Karpas-422 (cell line): ENCODE measurements around the gene MLYCD. TPM values are rescaled to one million over a fixed set of nuclear protein-coding genes. Genes with fewer than 3 reads are reported as not detected.
"Not testable (repeated sequence)": the region's sequence is repeated elsewhere in the genome, so short reads cannot be mapped to it uniquely, and the experiment has no call there.

Source experiments
- DNase-seq: peaks from one replicate; pipeline ENCODE4 v3.0.0-alpha.2; 2015
- H2AFZ ChIP-seq: fragments of 200-600 bp; sonication (generic); 2 replicates; pipeline ENCODE4 v1.6.1; 2014; ENCODE audit warnings: antibody characterized with exemption, low read length, mixed read lengths
- H3K27ac ChIP-seq: fragments of 200-600 bp; sonication (generic); 2 replicates; pipeline ENCODE4 v1.5.1; 2014; ENCODE audit warnings: mild to moderate bottlenecking, low read length, moderate library complexity
- H3K27me3 ChIP-seq: fragments of 200-600 bp; sonication (generic); 2 replicates; pipeline ENCODE4 v1.6.1; 2014; ENCODE audit warnings: low read length, mixed read lengths
- H3K36me3 ChIP-seq: fragments of 200-600 bp; sonication (generic); 2 replicates; pipeline ENCODE4 v1.6.1; 2014; ENCODE audit warnings: low read length, mixed read lengths; ENCODE audit not compliant: insufficient read depth
- H3K4me1 ChIP-seq: fragments of 200-600 bp; sonication (generic); 2 replicates; pipeline ENCODE4 v1.6.1; 2014; ENCODE audit warnings: mild to moderate bottlenecking, low read length, mixed read lengths
- H3K4me2 ChIP-seq: fragments of 200-600 bp; sonication (generic); 2 replicates; pipeline ENCODE4 v1.6.1; 2014; ENCODE audit warnings: low read length, low read depth, mild to moderate bottlenecking; ENCODE audit not compliant: poor library complexity, severe bottlenecking
- H3K4me3 ChIP-seq: fragments of 200-600 bp; sonication (generic); 2 replicates; pipeline ENCODE4 v1.5.1; 2014; ENCODE audit warnings: mild to moderate bottlenecking, antibody characterized with exemption, low read length, mixed read lengths
- H3K79me2 ChIP-seq: fragments of 200-600 bp; sonication (generic); 2 replicates; pipeline ENCODE4 v1.6.1; 2014; ENCODE audit warnings: mild to moderate bottlenecking, low read length, mixed read lengths
- H3K9ac ChIP-seq: fragments of 200-600 bp; sonication (generic); 2 replicates; pipeline ENCODE4 v1.6.0; 2014; ENCODE audit warnings: low read length
- H3K9me2 ChIP-seq: fragments of 200-600 bp; sonication (generic), shearing (Covaris generic); replicated peaks from 2 replicates; pipeline ENCODE4 v1.6.0; 2014; ENCODE audit warnings: mild to moderate bottlenecking, low read length, moderate library complexity; ENCODE audit not compliant: insufficient read depth
- H3K9me3 ChIP-seq: fragments of 300-700, 200-600 bp; sonication (generic); 2 replicates; pipeline ENCODE4 v1.6.1; 2014; ENCODE audit warnings: low read length, mixed read lengths
- H4K20me1 ChIP-seq: fragments of 200-600 bp; sonication (generic); 2 replicates; pipeline ENCODE4 v1.6.1; 2014; ENCODE audit warnings: mild to moderate bottlenecking, antibody characterized with exemption, low read length, low read depth; ENCODE audit not compliant: insufficient read depth
- total RNA-seq: library from RNA; depleted of rRNA; stranded (reverse); fragments of >200 nt; shearing (Covaris generic); gene quantifications from 2 replicates; pipeline ENCODE4 v1.2.3, GENCODE V29; 2014; ENCODE audit warnings: low replicate concordance

MLYCD gene
- total RNA-seq, 1 experiment from 2014 or later: 4.7 TPM

DNA sequence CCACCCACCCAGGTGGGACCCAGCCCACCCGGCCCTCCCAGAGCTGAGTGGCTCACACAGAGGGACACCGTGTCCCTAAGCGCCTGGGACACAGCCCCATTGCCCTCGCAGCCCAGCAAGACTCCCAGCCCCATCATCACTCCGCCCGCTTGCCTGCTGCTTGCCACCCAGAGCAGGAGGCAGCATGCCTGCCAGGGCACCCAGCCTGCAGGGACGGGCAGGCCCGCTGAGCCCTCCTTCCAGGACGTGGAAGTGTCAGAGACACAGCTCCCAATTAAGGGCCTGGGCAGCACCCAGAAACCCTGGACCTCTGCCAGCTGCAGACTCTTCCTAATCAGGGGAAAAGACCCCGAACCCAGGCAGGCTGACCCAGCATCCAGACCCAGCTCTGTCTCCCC, 36.9 kb downstream of the MLYCD start:
- no peaks in the 10 kb centered on the region for H3K36me3 ChIP-seq
- DNase-seq: no peak
- H3K9me2 ChIP-seq: no peaks in the 10 kb centered on the region
- no peaks in the 10 kb centered on the region for H3K4me1 ChIP-seq
- H3K27me3 ChIP-seq: no peaks in the 10 kb centered on the region
- no peak overlapping the region for H2AFZ ChIP-seq
- H3K4me2 ChIP-seq: no peak overlapping the region
- no peak overlapping the region for H3K27ac ChIP-seq
- no peak overlapping the region for H3K9ac ChIP-seq
- H3K79me2 ChIP-seq: no peaks in the 10 kb centered on the region
- H4K20me1 ChIP-seq: no peaks in the 10 kb centered on the region
- no peak overlapping the region for H3K4me3 ChIP-seq
- H3K9me3 ChIP-seq: no peaks in the 10 kb centered on the region

DNA sequence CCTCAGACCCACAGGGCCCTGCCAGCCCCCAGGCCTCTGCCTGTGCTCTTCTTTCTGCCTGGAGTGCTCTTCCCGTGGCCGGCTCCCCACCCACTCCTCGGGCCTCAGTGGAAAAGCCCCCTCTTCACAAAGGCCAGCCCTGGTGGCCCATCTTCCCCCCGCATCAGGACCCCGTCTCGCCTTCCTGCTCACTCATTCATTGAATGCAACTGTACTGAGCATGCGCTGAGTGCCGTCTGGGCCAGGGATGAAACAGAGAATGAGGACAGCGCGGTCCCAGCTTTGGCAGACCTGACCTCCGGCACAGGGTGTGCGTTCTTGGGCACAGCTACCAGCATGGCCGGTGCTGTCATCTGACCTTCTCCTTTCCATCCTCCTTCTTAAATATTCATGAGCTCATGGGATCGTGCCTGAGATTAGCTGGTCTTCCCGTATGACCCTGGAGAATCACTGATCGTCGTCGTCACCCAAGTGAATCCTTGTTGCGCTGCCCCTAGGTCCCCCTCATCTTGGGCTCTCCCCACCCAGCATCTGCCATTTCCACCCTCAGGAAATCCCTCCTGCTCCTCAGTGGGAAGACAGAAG, 37.8 kb downstream of the MLYCD start:
- Histone ChIP-seq H4K20me1 (no peaks in the 10 kb centered on the region), H3K27ac (no peak overlapping the region), H3K4me2 (no peak overlapping the region), H2AFZ (no peak overlapping the region), H3K4me3 (no peak overlapping the region), H3K27me3 (no peaks in the 10 kb centered on the region), H3K79me2 (no peaks in the 10 kb centered on the region), H3K9ac (no peak overlapping the region), H3K4me1 (no peaks in the 10 kb centered on the region), H3K9me3 (no peaks in the 10 kb centered on the region), H3K9me2 (no peaks in the 10 kb centered on the region), H3K36me3 (no peaks in the 10 kb centered on the region)
- no peak for DNase-seq

DNA sequence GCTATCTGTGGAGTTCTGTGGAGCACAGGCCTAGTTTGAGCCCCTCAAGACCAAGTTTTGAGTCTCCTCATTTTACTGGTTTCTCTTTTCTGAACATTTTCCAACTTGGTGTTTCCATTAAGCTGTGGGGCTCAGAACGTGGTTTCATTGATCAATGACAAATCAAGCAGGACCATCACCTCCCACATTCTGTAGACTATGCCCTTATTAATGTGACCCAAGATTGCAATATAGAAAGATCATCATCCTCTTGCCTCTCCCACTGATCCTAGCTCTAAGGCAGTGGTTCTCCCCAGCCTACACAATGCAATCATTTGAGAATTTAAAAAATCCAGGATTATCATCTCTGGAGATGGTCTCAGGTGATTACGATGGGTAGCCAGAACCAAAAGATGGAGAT, 38.4 kb downstream of the MLYCD start:
- no peaks in the 10 kb centered on the region for H3K9me3 ChIP-seq
- H3K36me3 ChIP-seq: no peaks in the 10 kb centered on the region
- no peak overlapping the region for H3K27ac ChIP-seq
- H2AFZ ChIP-seq: no peak overlapping the region
- H3K27me3 ChIP-seq: no peaks in the 10 kb centered on the region
- no peaks in the 10 kb centered on the region for H4K20me1 ChIP-seq
- no peaks in the 10 kb centered on the region for H3K9me2 ChIP-seq
- H3K79me2 ChIP-seq: no peaks in the 10 kb centered on the region
- no peak overlapping the region for H3K4me2 ChIP-seq
- no peak for DNase-seq
- no peak overlapping the region for H3K9ac ChIP-seq
- no peaks in the 10 kb centered on the region for H3K4me1 ChIP-seq
- no peak overlapping the region for H3K4me3 ChIP-seq

DNA sequence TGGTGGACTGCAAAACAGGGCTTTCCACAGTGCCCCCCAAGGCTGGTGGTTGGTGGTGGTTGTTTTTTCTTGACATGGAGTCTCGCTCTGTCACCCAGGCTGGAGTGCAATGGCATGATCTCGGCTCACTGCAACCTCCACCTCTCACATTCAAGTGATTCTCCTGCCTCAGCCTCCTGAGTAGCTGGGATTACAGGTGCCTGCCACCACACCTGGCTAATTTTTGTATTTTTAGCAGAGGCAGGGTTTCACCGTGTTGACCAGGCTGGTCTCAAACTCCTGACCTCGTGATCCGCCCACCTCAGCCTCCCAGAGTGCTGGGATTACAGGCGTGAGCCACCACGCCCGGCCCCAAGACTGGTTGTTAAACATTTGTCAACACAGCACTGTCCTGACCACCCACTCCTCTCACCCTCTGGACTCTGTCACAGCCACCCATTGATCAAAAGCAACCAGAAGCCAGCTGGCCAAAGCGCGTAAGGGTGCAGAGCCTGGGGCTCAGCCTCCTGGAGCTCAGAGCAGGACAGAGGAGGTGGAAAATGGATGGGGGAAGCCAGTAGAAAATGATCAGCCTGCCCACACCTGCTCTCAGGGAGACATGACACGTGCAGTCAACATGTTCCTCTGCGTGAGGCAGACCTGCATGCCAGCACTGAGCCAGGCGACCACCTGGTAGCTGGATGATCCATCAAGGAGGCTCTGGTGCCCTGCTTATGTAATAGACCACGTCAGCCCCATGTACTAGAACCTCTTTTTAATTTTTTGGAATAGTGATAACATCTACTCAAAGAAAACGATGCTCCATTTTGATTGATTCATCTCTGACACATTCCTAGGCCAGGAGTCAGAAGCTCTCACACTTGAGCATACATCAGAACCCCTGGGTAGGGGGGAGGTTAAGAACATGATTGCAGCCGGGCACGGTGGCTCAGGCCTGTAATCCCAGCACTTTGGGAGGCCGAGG, 39.3 kb downstream of the MLYCD start:
- DNase-seq: no peak
- Histone ChIP-seq H3K27ac (no peak overlapping the region), H3K4me3 (no peak overlapping the region), H2AFZ (no peak overlapping the region), H3K9me2 (no peaks in the 10 kb centered on the region), H3K9me3 (no peaks in the 10 kb centered on the region), H3K79me2 (no peaks in the 10 kb centered on the region), H3K4me1 (no peaks in the 10 kb centered on the region), H3K36me3 (no peaks in the 10 kb centered on the region), H3K4me2 (no peak overlapping the region), H4K20me1 (no peaks in the 10 kb centered on the region), H3K9ac (no peak overlapping the region), H3K27me3 (no peaks in the 10 kb centered on the region)

DNA sequence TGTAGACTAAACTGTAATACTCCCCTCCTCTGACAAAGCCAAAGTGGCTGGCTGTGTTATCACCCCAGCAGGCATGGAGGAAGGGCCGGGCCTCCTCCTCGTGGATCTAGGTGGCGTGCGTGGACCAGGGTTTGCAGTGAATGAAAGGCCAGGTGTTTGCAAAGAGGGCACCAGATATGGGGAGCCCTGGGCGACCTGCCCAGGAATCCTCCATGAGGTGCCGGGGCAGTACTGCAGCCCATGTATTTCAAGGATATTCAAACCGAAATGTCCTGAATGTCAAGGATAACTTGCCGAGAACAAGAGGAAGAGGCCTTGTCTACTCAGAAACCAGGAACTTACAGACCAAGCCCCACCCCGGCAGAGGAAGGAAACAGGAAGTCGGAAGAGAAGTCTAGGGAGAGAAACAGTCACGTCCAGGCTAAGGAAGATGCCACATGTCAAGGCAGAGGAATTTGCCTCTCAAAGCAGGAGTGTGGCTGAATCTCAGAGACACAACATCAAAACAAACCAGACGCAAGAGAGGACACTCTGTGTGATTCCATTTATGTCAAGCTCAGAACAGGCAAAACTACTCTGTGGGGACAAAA, 40.4 kb downstream of the MLYCD start:
- H3K9ac ChIP-seq: no peak overlapping the region
- H3K9me2 ChIP-seq: no peaks in the 10 kb centered on the region
- no peaks in the 10 kb centered on the region for H3K36me3 ChIP-seq
- no peaks in the 10 kb centered on the region for H3K4me1 ChIP-seq
- DNase-seq: no peak
- no peaks in the 10 kb centered on the region for H3K79me2 ChIP-seq
- no peaks in the 10 kb centered on the region for H3K27me3 ChIP-seq
- H4K20me1 ChIP-seq: 0 out of 2 replicates have a peak, but pooled peaks cover 3% of the 10 kb centered on the region
- H2AFZ ChIP-seq: no peak overlapping the region
- H3K9me3 ChIP-seq: no peaks in the 10 kb centered on the region
- H3K4me2 ChIP-seq: no peak overlapping the region
- no peak overlapping the region for H3K4me3 ChIP-seq
- H3K27ac ChIP-seq: no peak overlapping the region

DNA sequence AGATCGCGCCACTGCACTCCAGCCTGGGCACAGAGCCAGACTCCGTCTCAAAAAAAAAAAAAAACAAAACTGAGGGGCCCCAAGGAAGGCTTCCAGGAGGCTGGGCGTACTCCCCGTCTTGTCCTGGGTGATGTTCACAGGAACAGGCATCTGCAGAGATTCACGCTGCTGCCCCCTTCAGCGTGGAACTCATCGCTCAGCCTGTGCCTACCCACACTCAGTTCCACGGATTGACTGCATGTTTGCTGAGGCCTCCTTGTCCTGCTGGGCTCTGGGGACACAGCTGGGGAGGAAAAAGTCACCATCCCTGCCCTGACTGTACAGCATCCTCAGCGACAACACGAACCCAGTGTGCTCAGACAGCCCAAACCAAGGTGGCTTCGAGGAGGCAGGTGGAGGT, 41.2 kb downstream of the MLYCD start:
- Histone ChIP-seq H3K9ac (no peak overlapping the region), H3K27me3 (no peaks in the 10 kb centered on the region), H3K4me2 (no peak overlapping the region), H3K4me1 (no peaks in the 10 kb centered on the region), H3K36me3 (no peaks in the 10 kb centered on the region), H2AFZ (no peak overlapping the region), H3K27ac (no peak overlapping the region), H3K4me3 (no peak overlapping the region), H4K20me1 (0 out of 2 replicates have a peak, but pooled peaks cover 3% of the 10 kb centered on the region), H3K9me2 (no peaks in the 10 kb centered on the region), H3K79me2 (no peaks in the 10 kb centered on the region), H3K9me3 (no peaks in the 10 kb centered on the region)
- DNase-seq: no peak

DNA sequence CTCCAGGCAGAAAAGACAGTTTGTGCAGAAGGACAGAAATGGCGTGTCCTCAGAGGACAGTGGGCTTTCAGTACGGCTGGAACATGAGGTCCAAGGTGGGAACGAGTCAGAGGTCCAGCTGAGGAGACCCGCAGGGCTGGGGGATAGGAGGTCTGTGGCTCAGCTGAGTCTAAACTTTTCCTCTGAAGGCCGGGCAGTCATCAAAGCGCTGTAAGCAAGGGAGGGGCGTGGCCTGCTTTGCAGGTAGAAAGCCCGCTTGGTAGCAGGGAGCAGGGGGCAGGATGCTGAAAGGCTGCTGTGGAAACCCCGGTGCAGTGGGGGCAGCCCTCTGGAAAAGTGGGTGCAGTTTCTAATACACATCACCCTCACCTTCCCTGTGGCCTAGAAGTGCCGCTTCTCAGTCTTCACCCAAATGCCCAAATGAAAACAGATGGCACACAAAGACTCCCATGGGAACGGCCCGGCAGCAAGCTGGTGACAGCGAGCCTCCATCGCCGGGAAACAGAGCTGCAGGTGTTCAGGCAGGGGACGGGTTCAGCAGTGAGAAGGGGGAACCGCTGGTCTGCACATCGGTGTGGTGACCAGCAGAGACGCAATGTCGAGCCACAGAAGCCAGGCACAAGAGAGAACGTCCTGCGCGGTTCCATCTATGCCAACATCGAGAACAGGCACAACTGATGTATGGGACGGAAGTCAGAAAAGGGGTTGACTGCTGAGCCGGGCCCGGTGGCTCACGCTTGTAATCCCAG, 41.9 kb downstream of the MLYCD start:
- no peak for DNase-seq
- H3K9ac ChIP-seq: no peak overlapping the region
- H3K27me3 ChIP-seq: no peaks in the 10 kb centered on the region
- H3K79me2 ChIP-seq: no peaks in the 10 kb centered on the region
- 0 out of 2 replicates have a peak, but pooled peaks cover 3% of the 10 kb centered on the region for H4K20me1 ChIP-seq
- no peaks in the 10 kb centered on the region for H3K9me2 ChIP-seq
- no peak overlapping the region for H3K27ac ChIP-seq
- no peak overlapping the region for H3K4me2 ChIP-seq
- H3K36me3 ChIP-seq: no peaks in the 10 kb centered on the region
- H3K4me1 ChIP-seq: no peaks in the 10 kb centered on the region
- no peak overlapping the region for H3K4me3 ChIP-seq
- no peaks in the 10 kb centered on the region for H3K9me3 ChIP-seq
- H2AFZ ChIP-seq: no peak overlapping the region

DNA sequence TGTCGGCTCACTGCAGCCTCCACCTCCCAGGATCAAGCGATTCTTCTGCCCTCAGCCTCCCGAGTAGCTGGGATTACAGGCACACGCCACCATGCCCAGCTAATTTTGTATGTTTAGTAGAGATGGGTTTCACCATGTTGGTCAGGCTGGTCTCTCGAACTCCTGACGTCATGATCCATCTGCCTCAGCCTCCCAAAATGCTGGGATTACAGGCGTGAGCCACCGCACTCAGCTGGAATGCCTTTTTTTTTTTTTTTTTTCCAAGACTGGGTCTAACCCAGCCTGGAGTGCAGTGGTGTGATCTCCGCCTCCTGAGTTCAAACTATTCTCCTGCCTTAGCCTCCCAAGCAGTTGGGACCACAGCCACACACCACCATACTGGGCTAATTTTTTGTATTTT, 42.6 kb downstream of the MLYCD start:
- not testable (repeated sequence) for H3K4me1 ChIP-seq, H3K4me2 ChIP-seq, H3K4me3 ChIP-seq

More for the DNA sequence above, 42.6 kb downstream of the MLYCD start:
- DNase-seq, H3K9me3 ChIP-seq, H4K20me1 ChIP-seq, H3K27me3 ChIP-seq, H3K79me2 ChIP-seq, H2AFZ ChIP-seq, H3K27ac ChIP-seq, H3K36me3 ChIP-seq, H3K9ac ChIP-seq, H3K9me2 ChIP-seq: not testable (repeated sequence)
